HG03097 (cell line): Measurements from ENCODE around the gene PPIP5K1.
"Not testable (repeated sequence)": the region's sequence is repeated elsewhere in the genome, so short reads cannot be mapped to it uniquely, and the experiment has no call there.

ENCODE experiments used
- ATAC-seq: cut with Tn5 transposase; IDR thresholded peaks from one replicate; pipeline ENCODE4 v1.9.1; 2021; ENCODE audit not compliant: unreplicated experiment, low FRiP score

Gene PPIP5K1

GRCh38 chr15:43589778-43590466 lies at the start of gene PPIP5K1:
Gene PPIP5K1, minus strand, starts transcription at chr15:43590208. Its CDS starts 5,704 bp downstream, at chr15:43584504.
- ATAC-seq, result peak; percentile 83

- ATAC-seq, result not testable (repeated sequence)
Observed at GRCh38 chr15:43638464-43639204, 48.6 kb upstream of the PPIP5K1 start.

- ATAC-seq, result not testable (repeated sequence)
Observed at GRCh38 chr15:43626937-43627336, 36.9 kb upstream of the PPIP5K1 start.

GRCh38 chr15:43625106-43625505 lies 35.1 kb upstream of the PPIP5K1 start:
- ATAC-seq, result no peak

- not testable (repeated sequence) for ATAC-seq
Observed at GRCh38 chr15:43622068-43622799, 32.2 kb upstream of the PPIP5K1 start.

GRCh38 chr15:43618700-43619099 lies 28.7 kb upstream of the PPIP5K1 start, which contains the start of gene STRC:
Gene STRC, minus strand, starts transcription at chr15:43618800. Its CDS starts 78 bp downstream, at chr15:43618722.
- ATAC-seq, result not testable (repeated sequence)

- not testable (repeated sequence) for ATAC-seq
Observed at GRCh38 chr15:43617750-43618149, 27.7 kb upstream of the PPIP5K1 start.

GRCh38 chr15:43602233-43602632 lies 12.2 kb upstream of the PPIP5K1 start:
- not testable (repeated sequence) for ATAC-seq

- ATAC-seq, result not testable (repeated sequence)
Observed at GRCh38 chr15:43600200-43600599, 10.2 kb upstream of the PPIP5K1 start.

- ATAC-seq, result not testable (repeated sequence)
Observed at GRCh38 chr15:43599131-43599530, 9.1 kb upstream of the PPIP5K1 start.

GRCh38 chr15:43593328-43594190 lies 3.6 kb upstream of the PPIP5K1 start, which contains the start of gene CKMT1B:
Gene CKMT1B, plus strand, starts transcription at chr15:43594027. Its CDS starts 192 bp downstream, at chr15:43594219.
- not testable (repeated sequence) for ATAC-seq

GRCh38 chr15:43592841-43593240 lies 2.8 kb upstream of the PPIP5K1 start:
- ATAC-seq, result not testable (repeated sequence)

- ATAC-seq, result not testable (repeated sequence)
Observed at GRCh38 chr15:43574607-43575006, 15.4 kb downstream of the PPIP5K1 start.

- not testable (repeated sequence) for ATAC-seq
Observed at GRCh38 chr15:43566615-43567014, 23.4 kb downstream of the PPIP5K1 start.

GRCh38 chr15:43563793-43564192 lies 26.2 kb downstream of the PPIP5K1 start:
- ATAC-seq, result not testable (repeated sequence)

- ATAC-seq, result not testable (repeated sequence)
Observed at GRCh38 chr15:43562753-43563152, 27.3 kb downstream of the PPIP5K1 start.

GRCh38 chr15:43552986-43553385 lies 37.0 kb downstream of the PPIP5K1 start:
- no peak for ATAC-seq

- ATAC-seq, result no peak
Observed at GRCh38 chr15:43552256-43552655, 37.8 kb downstream of the PPIP5K1 start.

- no peak for ATAC-seq
Observed at GRCh38 chr15:43550527-43551363, 39.3 kb downstream of the PPIP5K1 start.
